ENCODE measurements around the gene TNFRSF1B.

The TNFRSF1B gene

GRCh38 chr1:12158357-12159092 lies 8.3 kb upstream of the TNFRSF1B start:
- peak; percentile 61 for DNase-seq

- peak; percentile 57 for DNase-seq
Measured at GRCh38 chr1:12159816-12160215, 7.0 kb upstream of the TNFRSF1B start.

- no peak for DNase-seq
Measured at GRCh38 chr1:12161324-12161661, 5.5 kb upstream of the TNFRSF1B start.

GRCh38 chr1:12161662-12162458 lies 4.9 kb upstream of the TNFRSF1B start:
- peak; percentile 71 for DNase-seq

- DNase-seq: no peak
Measured at GRCh38 chr1:12162459-12163137, 4.2 kb upstream of the TNFRSF1B start.

GRCh38 chr1:12163210-12163609 lies 3.6 kb upstream of the TNFRSF1B start:
- DNase-seq: no peak

- DNase-seq: no peak
Measured at GRCh38 chr1:12164210-12164609, 2.6 kb upstream of the TNFRSF1B start.

GRCh38 chr1:12165342-12165741 lies 1.4 kb upstream of the TNFRSF1B start:
- no peak for DNase-seq

- peak; percentile 59 for DNase-seq
Measured at GRCh38 chr1:12167493-12168429, 970 bp downstream of the TNFRSF1B start.

- DNase-seq: no peak
Measured at GRCh38 chr1:12168451-12169160, 1.8 kb downstream of the TNFRSF1B start.

- DNase-seq: no peak
Measured at GRCh38 chr1:12169442-12170135, 2.8 kb downstream of the TNFRSF1B start.

- peak; percentile 41 for DNase-seq
Measured at GRCh38 chr1:12170263-12170671, 3.5 kb downstream of the TNFRSF1B start.

- DNase-seq: no peak
Measured at GRCh38 chr1:12171206-12172041, 4.6 kb downstream of the TNFRSF1B start.

- peak; percentile 58 for DNase-seq
Measured at GRCh38 chr1:12172042-12172851, 5.5 kb downstream of the TNFRSF1B start.

- no peak for DNase-seq
Measured at GRCh38 chr1:12173041-12173509, 6.3 kb downstream of the TNFRSF1B start.

GRCh38 chr1:12173631-12174121 lies 6.9 kb downstream of the TNFRSF1B start:
- peak; percentile 98 for DNase-seq

- no peak for DNase-seq
Measured at GRCh38 chr1:12174924-12175810, 8.4 kb downstream of the TNFRSF1B start.

Data from activated T-cell treated with anti-CD3 and anti-CD28 coated beads, Interleukin-2, amount 50 U/mL, for 1 hour (primary cell).